Thyroid gland (tissue), 4 donors: ENCODE data around the gene SLF1.

Experiments
- CTCF ChIP-seq, 6 experiments: fragments of 200-600 bp in 3 of 6; fragments of 450-650 bp in 3 of 6; sonication (generic) in 3 of 6; IDR thresholded peaks; one replicate each; pipeline ENCODE4 v1.5.1; 2016 to 2019; ENCODE audit warnings: antibody characterized with exemption in 6 of 6, mild to moderate bottlenecking in 2 of 6, inconsistent platforms in 1 of 6, moderate library complexity in 1 of 6
- POLR2A ChIP-seq, 2 donors: fragments of 450-650 bp; IDR thresholded peaks; one replicate each; pipeline ENCODE4 v1.6.1; 2017; ENCODE audit warnings: antibody characterized with exemption in 2 of 2, mild to moderate bottlenecking in 2 of 2, moderate library complexity in 1 of 2

- no peak for TF ChIP-seq CTCF (IDR thresholded peaks at IDR 0.05)
- TF ChIP-seq POLR2A (IDR thresholded peaks at IDR 0.05): no peak
Observed at GRCh38 chr5:94702729-94703128, 84.3 kb downstream of the SLF1 start.
